Duodenal mucosa (tissue), 2 donors: ENCODE data around the gene LSM14A.

Experiments used
- H3K27ac ChIP-seq: one replicate; pipeline ENCODE4 v1.7.0; 2013; ENCODE audit warnings: low read depth, low read length
- H3K27me3 ChIP-seq, 2 donors: one replicate each; pipeline ENCODE4 v1.7.0; 2013; ENCODE audit warnings: low read length in 2 of 2, control low read depth in 1 of 2; ENCODE audit not compliant: insufficient read depth in 2 of 2, control insufficient read depth in 1 of 2
- H3K36me3 ChIP-seq, 2 donors: one replicate each; pipeline ENCODE4 v1.7.0; 2013; ENCODE audit warnings: low read length in 2 of 2, control low read depth in 1 of 2; ENCODE audit not compliant: insufficient read depth in 2 of 2, control insufficient read depth in 1 of 2
- H3K4me1 ChIP-seq, 2 donors: one replicate each; pipeline ENCODE4 v1.7.0; 2013; ENCODE audit warnings: low read length in 2 of 2, control low read depth in 1 of 2; ENCODE audit not compliant: insufficient read depth in 2 of 2, control insufficient read depth in 1 of 2
- H3K4me3 ChIP-seq, 2 donors: one replicate each; pipeline ENCODE4 v1.7.0; 2013; ENCODE audit warnings: low read length in 2 of 2, low read depth in 1 of 2
- H3K9ac ChIP-seq, 2 donors: one replicate each; pipeline ENCODE4 v1.7.0; 2013; ENCODE audit warnings: low read length in 2 of 2, low read depth in 1 of 2
- H3K9me3 ChIP-seq, 2 donors: one replicate each; pipeline ENCODE4 v1.7.0; 2013; ENCODE audit warnings: low read length in 2 of 2, control low read depth in 1 of 2; ENCODE audit not compliant: control insufficient read depth in 1 of 2

Gene LSM14A

DNA sequence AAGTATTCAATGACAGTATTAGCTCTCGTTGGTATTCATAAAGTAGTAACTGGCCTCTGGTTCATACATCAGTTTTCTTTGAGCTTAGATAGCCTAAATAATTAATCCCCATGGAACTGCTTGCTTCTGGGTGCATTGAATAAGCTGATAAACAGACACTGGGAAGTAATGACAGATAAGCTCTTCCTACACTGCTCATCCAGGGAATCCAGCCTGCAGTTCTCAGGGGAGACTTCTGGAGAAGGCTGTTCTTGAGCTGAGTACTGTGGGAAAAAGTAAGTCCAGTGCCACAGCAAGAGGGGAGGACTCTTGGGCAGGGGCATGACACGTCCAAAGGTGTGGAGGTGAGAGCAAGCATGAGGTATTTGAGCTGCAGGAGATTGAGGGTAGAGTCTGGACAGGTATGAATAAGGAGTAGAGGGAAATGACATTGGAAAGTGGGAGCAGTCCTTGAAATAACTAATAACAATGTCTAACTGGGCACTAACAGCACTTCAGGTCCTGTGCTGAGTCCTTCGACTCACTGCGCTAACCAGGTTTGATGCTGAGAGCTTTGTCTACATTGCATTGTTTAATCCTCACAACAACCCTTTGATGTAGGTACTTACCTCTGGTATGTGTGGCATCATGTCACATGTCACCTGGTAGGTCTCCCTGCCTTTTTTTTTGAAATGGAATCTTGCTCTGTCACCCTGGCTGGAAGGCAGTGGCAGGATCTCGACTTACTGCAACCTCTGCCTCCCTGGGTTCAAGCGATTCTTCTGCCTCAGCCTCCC lies 89.2 kb downstream of the LSM14A start:
- Histone ChIP-seq H3K4me1 (peaks cover 3 to 9% of the 10 kb centered on the region in 2 donors), H3K9me3 (no peaks in the 10 kb centered on the region), H3K36me3 (no peaks in the 10 kb centered on the region), H3K27me3 (no peaks in the 10 kb centered on the region), H3K27ac (no peak overlapping the region), H3K4me3 (no peak overlapping the region), H3K9ac (no peak overlapping the region)

DNA sequence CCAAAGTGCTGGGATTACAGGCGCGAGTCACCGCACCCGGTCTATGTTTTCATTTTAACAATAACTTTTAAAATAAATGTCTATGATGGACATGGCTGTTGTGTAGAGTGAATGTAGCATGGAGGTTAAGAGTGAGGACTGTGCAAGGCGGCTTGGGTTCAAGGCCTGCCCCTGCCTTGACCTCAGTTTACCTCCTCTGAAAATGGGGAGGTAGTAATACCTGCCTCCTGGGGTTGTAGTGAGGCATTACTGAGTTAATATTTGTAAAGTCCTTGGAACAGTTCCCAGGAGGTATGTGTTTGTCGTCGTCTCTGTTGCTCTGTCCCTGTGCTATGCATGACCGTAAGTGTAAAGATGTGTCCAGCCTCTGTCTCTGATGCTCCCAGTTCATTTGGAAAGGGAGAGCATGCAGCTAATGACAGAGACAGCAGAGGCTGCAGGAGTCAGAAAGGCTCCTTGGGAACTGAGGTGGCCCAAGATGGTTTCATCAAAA lies 91.5 kb downstream of the LSM14A start:
- no peak overlapping the region for H3K27ac ChIP-seq

DNA sequence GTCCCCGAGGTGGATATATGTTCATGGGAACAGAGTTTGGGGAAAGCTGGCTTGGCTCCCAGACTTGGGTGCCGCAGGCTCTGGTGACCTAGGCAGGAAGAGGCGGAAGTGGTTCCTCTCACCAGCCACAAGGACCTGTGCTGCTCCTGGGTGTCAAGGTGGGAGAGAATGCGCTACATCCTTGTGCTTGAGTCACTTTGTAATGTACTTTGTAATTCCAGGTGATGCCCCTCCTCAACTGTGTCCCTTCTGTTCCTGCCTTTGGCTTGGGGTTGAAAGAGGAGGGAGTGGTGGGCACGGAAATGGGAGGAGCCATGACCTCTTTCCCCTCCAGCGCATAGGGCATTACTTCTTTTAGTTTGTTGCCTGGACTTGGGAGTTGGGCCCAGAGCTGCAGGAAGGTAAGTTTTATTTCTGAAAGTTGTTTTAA lies 92.9 kb downstream of the LSM14A start:
- no peaks in the 10 kb centered on the region for H3K36me3 ChIP-seq
- no peaks in the 10 kb centered on the region for H3K9me3 ChIP-seq
- no peak overlapping the region for H3K9ac ChIP-seq
- peaks cover 12 to 16% of the 10 kb centered on the region in 2 donors for H3K4me1 ChIP-seq
- no peak overlapping the region for H3K27ac ChIP-seq
- no peaks in the 10 kb centered on the region for H3K27me3 ChIP-seq
- no peak overlapping the region for H3K4me3 ChIP-seq

More for the DNA sequence above, 91.5 kb downstream of the LSM14A start:
- Histone ChIP-seq H3K4me1 (peaks cover 3 to 9% of the 10 kb centered on the region in 2 donors), H3K36me3 (no peaks in the 10 kb centered on the region), H3K9ac (no peak overlapping the region), H3K27me3 (no peaks in the 10 kb centered on the region), H3K9me3 (no peaks in the 10 kb centered on the region), H3K4me3 (no peak overlapping the region)

DNA sequence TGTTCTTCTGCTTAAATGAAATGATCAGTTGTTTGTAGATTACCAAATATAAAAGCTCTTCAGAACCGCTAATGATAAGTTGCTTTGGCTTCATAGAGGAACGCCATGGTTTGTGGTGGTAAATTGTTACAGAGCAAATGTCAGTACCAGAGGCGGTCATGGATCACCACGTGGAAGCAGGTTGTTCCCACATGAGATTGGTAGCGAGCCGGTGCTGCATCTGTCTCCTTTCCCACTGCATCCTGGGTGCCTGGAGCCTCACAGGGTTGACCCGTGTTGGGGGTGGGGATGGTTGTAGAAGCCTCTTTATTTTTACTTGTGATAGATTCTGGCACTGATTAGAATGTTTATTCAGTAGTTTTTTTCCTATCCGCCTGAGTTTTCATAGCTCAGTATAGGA lies 96.8 kb downstream of the LSM14A start:
- H3K4me1 ChIP-seq = peaks cover 6 to 16% of the 10 kb centered on the region in 2 donors
- H3K9ac ChIP-seq = no peak overlapping the region
- no peaks in the 10 kb centered on the region for H3K27me3 ChIP-seq
- no peak overlapping the region for H3K27ac ChIP-seq
- no peak overlapping the region for H3K4me3 ChIP-seq
- no peaks in the 10 kb centered on the region for H3K36me3 ChIP-seq
- H3K9me3 ChIP-seq = no peaks in the 10 kb centered on the region

DNA sequence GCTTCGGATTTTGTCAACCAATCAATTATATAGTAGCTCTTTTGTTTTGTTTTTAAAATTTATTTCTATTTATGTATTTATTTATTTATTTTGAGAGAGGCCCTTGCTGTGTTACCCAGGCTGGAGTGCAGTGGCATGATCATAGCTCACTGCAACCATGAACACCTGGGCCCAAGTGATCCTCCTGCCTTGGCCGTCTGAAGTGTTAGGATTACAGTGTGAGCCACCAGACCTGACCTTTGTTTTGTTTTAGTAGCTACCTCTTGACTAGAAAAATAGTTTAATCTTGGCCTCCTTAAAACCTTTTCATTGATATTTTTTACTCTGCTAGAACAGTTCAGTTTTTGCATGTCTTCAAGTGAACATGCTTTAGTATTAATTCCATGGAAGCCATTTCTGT lies 97.2 kb downstream of the LSM14A start:
- no peaks in the 10 kb centered on the region for H3K27me3 ChIP-seq
- no peak overlapping the region for H3K9ac ChIP-seq
- peaks cover 6 to 16% of the 10 kb centered on the region in 2 donors for H3K4me1 ChIP-seq
- no peak overlapping the region for H3K4me3 ChIP-seq
- H3K27ac ChIP-seq = no peak overlapping the region
- no peaks in the 10 kb centered on the region for H3K9me3 ChIP-seq
- no peaks in the 10 kb centered on the region for H3K36me3 ChIP-seq

DNA sequence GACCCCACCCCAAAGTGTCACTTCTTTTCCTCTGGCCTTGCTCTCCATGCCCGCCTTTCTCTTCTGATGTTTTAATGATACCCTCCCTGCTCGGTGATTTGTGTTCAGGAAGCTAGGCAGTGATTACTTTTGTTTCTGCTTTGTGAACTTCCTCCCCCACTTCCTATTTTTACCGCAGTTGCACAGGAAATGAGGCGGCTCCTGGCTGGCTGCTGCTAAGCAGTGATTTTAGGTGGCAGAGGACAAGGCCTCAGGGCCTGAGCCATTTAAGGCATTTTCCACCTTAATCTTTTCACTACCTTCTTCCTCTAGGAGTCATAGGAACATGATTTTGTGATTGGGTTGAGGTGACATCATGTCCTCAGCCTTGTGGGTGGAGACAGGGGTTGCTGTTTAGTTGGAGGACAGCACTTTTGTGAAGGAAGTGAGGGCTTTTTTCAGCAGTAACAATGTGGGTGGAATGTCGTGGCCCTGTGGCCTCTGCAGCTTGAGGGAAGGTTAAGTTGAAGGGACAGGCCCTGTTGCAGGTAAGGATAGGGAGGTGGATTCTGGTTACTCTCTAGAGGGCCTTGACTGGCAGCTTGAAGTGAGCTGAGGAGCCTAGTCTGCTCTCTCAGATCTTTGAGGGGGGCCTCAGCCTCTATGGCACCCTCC lies 97.8 kb downstream of the LSM14A start:
- H3K4me3 ChIP-seq = no peak overlapping the region
- no peaks in the 10 kb centered on the region for H3K27me3 ChIP-seq
- no peaks in the 10 kb centered on the region for H3K36me3 ChIP-seq
- H3K4me1 ChIP-seq = peaks cover 6 to 16% of the 10 kb centered on the region in 2 donors
- H3K9me3 ChIP-seq = no peaks in the 10 kb centered on the region
- no peak overlapping the region for H3K27ac ChIP-seq
- no peak overlapping the region for H3K9ac ChIP-seq

DNA sequence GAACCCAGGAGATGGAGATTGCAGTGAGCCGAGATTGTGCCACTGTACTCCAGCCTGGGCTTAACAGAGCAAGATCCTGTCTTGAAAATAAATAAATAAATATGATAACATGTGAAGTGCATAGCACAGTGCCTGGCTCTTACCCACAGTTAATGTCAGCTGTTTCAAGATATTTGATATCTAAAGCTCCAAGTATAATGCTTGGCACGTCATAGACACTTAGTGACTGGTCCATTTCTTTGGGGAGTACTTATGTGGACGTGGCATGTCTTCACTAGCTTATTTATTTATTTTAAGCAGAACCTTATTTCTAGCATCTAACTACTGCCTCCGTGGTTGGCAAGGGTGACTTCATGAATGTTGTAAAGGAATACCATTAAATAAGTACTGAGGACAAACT lies 100.8 kb downstream of the LSM14A start:
- Histone ChIP-seq H3K4me1 (peaks cover 6 to 24% of the 10 kb centered on the region in 2 donors), H3K9ac (no peak overlapping the region), H3K27ac (no peak overlapping the region)

DNA sequence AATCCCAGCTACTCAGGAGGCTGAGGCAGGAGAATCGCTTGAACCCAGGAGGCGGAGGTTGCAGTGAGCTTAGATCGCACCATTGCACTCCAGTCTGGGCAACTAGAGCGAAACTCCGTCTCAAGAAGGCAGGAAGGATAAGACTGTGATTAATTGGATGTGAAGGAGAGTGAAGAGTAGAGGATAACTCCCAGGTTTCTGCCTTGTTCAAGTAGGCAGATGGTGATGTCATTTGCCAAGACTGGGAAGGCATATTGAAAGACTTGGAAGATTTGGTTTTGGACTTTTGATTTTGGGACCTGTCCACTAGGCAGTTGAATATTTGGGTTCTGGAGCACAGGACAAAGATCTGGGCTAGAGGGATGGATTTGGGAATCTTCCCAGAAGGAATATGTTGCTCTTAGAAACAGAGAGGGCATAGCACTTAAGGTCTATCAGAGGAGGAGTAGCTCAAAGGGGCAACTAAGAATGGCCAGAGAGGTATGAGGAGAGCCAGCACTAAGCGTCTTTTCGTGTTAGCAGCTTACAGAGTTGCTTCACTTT lies 102.1 kb downstream of the LSM14A start:
- Histone ChIP-seq H3K27me3 (no peaks in the 10 kb centered on the region), H3K4me3 (no peak overlapping the region), H3K9ac (no peak overlapping the region), H3K27ac (no peak overlapping the region), H3K9me3 (no peaks in the 10 kb centered on the region), H3K36me3 (no peaks in the 10 kb centered on the region), H3K4me1 (peaks cover 6 to 20% of the 10 kb centered on the region in 2 donors)

More for the DNA sequence above, 100.8 kb downstream of the LSM14A start:
- H3K9me3 ChIP-seq = no peaks in the 10 kb centered on the region
- no peaks in the 10 kb centered on the region for H3K36me3 ChIP-seq
- H3K4me3 ChIP-seq = no peak overlapping the region
- no peaks in the 10 kb centered on the region for H3K27me3 ChIP-seq

DNA sequence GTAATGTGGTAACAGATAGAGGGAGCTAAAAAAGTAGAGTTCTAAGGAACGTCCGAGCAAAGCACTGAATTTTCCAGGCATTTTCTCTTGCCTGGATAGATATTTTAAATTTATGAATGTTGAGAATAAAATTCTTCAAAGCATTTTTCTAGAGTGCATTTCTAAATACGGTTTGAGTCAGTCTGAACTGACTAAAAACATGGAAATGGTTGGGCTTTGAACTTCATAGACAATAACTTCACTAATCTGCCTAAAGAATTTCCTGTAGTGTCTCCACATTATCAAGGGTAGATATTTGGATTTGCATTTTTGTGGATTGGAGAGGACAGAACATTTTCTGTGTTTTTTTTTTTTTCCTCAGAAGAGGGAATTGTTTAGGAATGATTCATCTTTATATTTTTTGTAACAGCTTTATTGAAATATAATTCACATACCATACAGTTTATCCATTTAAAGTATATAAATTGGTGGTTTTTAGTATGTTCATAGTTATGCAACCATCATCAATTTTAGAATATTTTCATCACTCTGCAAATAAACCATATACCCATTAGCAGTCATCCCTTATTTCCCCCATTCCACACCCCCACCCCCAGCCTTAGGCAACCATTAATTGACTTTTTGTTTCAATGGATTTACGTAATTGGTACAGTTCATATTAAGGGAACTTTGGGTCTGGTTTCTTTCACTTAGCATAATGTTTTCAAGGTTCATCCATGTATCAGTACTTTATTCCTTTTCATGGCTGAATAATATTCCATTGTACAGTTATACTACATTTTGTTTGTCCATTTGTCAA lies 102.7 kb downstream of the LSM14A start:
- Histone ChIP-seq H3K4me3 (no peak overlapping the region), H3K9me3 (no peaks in the 10 kb centered on the region), H3K4me1 (peaks cover 5 to 13% of the 10 kb centered on the region in 2 donors), H3K27me3 (no peaks in the 10 kb centered on the region), H3K9ac (no peak overlapping the region), H3K36me3 (no peaks in the 10 kb centered on the region), H3K27ac (no peak overlapping the region)
